COLO668 (cell line): Measurements from ENCODE around the gene STRN3.
"Not testable (repeated sequence)": the region's sequence is repeated elsewhere in the genome, so short reads cannot be mapped to it uniquely, and the experiment has no call there.

Source experiments
- DNase-seq: peaks from one replicate; lab custom pipeline; 2025; ENCODE audit not compliant: unreplicated experiment; lab: John Stamatoyannopoulos, UW

Gene STRN3, protein sequence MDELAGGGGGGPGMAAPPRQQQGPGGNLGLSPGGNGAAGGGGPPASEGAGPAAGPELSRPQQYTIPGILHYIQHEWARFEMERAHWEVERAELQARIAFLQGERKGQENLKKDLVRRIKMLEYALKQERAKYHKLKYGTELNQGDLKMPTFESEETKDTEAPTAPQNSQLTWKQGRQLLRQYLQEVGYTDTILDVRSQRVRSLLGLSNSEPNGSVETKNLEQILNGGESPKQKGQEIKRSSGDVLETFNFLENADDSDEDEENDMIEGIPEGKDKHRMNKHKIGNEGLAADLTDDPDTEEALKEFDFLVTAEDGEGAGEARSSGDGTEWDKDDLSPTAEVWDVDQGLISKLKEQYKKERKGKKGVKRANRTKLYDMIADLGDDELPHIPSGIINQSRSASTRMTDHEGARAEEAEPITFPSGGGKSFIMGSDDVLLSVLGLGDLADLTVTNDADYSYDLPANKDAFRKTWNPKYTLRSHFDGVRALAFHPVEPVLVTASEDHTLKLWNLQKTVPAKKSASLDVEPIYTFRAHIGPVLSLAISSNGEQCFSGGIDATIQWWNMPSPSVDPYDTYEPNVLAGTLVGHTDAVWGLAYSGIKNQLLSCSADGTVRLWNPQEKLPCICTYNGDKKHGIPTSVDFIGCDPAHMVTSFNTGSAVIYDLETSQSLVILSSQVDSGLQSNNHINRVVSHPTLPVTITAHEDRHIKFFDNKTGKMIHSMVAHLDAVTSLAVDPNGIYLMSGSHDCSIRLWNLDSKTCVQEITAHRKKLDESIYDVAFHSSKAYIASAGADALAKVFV

DNA sequence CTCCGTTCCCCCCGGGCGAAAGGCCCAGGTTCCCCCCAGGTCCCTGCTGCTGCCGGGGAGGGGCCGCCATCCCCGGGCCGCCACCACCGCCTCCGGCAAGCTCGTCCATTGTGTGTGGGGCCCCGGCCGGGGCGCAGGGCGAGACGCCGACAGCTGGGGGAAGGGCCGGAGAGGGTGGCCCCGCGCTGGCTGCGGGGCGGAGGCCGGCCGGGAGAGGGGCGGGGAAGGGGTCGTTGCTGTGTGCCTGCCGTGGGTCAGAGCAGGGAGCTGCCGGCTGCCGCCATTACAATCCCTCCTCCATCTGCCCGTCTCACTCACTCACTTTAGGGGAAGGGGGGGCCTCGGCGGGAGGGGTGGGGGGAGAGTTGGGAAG, at the start of gene STRN3:
TSS of gene STRN3 (minus strand) at position 303 of the 373 bp plus-strand sequence. CDS start at position 109, 194 bp downstream.
- DNase-seq = no peak

DNA sequence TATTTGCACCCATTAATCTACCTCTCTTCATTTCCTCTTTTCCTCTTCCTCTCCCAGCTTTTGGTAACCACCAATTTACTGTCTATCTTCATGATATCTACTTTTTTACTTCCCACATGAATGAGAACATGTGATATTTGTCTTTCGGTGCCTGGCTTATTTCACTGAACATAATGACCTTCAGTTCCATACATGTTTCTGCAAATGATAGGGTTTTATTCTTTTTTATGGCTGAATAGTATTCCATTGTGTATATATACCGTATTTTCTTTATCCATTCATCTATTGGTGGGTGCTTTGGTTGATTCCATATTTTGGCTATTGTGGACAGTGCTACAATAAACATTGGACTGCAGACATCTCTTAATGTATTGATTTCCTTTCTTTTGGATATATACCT, 49.0 kb upstream of the STRN3 start:
- no peak for DNase-seq

DNA sequence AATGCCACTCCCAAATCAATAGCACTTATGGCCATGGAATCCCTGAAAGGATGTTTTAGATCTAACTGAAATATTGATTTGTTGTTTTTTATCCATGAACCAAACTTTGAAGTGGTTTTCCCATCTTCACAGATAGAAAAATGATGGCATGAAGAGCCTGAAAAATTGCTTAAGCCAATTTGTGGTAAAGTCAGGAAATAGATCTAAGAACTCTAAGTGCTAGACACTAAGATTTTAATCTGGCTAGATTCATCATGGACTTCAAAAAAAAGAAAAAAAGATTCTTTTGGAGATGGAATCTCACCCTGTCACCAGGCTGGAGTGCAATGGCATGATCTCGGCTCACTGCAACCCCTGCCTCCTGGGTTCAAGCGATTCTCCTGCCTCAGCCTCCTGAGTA, 45.0 kb upstream of the STRN3 start:
- DNase-seq = no peak

DNA sequence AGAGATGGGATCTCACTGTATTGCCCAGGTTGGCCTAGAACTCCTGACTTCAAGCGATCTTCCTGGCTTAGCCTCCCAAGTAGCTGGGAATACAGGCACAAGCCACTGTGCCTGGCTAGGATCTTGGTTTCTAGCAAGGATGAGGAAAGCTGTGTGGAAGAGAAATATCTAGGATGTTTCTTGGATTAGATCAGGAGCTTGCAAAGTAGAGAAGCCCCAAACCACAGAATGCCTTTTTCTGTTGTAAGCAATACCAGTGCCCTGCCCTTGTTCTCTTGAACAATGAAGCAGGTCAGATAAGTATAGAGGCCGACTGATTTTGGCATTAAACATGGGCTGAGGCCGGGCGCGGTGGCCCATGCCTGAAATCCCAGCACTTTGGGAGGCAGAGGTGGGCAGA, 44.3 kb upstream of the STRN3 start:
- DNase-seq = no peak

DNA sequence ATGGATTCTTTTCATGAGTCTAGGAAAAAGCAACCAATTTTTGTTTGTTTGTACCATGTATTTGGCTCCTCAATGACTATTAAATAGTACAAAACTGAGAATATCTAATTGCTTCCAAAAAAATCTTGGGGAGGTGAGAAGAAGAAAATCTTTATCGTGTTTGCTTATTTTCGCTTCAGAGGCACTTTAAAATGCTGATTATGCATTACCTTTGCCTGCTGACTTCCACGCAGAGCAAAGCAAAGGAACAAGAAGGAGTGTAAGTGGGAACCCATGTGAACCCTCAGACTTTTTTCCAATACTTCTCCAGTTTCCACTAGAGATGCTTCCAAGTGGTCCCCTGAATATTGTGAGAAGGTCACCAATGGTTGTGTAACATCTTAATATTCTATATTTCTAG, 43.2 kb upstream of the STRN3 start:
- no peak for DNase-seq

DNA sequence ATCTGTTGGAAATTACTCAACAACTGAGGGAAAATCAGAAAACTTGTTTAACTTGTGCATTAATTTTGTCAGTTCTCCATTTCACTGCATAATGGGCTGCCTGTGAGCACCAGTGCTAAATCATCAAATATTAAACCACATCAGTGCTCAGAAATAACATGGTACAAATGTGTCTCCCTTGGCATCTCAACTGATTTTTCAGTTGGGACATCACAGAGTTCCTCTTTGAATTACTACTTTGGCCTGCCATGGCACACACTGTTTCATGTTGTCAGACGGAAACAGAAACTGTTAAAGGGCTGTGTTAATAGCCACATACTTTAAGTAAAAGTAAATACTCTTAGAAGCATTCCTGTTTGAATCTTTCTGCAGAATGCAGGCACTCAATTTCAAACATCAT, 42.1 kb upstream of the STRN3 start:
- DNase-seq = no peak

DNA sequence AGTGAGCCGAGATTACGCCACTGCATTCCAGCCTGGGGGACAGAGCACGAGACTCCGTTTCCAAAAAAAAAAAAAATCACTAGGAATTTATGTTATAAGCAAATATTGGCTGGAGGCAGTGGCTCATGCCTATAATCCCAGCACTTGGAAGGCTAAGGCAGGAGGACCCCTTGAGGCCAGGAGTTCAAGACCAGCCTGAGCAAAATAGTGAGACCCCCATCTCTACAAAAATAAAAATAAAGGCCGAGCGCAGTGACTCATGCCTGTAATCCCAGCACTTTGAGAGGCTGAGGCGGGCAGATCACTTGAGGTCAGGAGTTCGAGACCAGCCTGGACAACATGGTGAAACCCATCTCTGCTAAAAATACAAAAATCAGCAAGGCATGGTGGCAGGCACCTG, 36.7 kb upstream of the STRN3 start:
- not testable (repeated sequence) for DNase-seq

DNA sequence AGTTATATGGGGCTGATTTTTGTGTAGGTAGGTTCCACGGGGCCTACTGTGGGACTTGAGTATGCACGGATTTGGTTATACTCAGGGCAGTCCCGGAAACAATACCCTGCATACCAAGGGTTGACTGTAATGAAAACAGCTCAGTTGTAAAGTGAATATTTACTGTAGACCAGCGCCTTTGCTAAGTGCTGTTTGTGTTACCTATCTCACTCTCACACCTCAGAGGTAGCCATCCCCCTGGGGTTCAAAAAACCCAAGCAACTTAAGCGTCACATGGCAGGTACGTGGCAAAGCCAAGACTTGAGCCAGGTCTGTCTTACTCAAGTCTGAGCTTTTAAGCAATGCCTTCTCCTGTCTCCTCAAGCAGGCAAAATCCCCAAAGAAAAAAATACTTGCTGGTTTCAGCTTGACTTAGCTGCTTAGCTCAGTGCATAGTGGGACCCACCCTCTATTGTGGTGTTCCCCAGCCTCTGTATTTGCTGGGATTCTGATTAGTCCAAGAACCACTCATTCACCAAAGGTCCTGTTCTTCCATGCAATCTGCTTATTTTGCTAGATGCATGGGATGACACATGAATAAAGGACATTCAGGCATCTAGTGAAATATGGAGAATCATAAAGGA, 34.2 kb upstream of the STRN3 start:
- no peak for DNase-seq

DNA sequence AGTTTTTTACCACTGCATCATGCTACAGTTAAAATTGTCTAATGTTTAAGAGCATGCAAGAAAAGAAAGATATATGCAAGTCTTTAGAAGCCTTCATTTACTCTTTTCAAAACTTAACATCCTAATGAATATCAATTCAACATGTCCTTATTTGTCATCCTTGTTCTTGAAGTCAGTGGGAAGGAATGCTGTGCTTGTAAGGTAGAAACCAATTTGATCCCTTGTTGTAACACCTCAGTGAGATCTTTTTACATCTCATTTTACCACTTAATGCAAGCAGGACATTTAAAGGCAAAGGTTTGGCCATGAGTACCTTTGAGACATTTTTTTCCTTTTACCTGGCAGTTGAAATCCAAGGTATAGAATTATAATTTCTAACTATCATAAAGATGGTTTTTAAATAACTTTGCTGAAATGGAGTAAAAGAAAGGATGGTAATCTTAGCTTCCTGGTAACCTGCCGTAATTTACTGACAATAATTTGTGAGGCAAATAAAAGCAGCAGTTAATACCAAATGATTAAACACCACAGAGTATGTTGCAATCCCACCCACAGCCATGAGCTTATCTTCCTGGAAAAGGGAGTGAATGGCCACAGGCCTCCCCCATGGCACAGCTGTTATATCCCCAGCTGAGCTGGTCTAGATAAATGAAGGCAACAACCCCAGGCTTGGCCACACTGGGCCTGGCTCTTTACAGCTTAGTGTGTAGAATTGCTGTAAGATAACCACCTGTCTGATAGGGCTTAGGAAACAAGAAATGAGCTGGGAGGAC, 33.2 kb upstream of the STRN3 start:
- DNase-seq = no peak

DNA sequence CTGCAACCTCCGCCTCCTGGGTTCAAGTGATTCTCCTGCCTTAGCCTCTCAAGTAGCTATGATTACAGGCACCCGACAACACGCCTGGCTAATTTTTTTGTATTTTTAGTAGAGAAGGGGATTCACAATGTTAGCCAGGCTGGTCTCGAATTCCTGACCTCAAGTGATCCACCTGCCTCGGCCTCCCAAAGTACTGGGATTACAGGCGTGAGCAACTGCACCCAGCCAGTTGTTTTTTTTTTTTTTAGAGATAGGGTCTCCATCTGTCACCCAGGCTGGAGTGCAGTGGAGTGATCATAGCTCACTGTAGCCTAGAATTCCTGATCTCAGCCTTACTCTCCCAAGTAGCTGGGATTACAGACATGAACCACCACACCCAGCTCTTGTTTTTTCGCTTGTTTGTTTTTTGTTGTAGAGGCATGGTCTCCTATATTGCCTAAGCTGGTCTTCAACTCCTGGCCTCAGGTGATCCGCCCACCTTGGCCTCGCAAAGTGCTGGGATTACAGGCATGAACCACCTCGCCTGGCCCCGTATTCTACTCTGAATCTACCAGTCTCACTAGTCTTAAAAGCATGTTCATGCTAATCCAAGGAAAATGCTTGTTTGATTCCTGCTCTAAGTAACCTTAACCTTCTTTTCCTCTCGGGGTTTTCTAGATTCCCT, 31.7 kb upstream of the STRN3 start:
- DNase-seq = no peak

DNA sequence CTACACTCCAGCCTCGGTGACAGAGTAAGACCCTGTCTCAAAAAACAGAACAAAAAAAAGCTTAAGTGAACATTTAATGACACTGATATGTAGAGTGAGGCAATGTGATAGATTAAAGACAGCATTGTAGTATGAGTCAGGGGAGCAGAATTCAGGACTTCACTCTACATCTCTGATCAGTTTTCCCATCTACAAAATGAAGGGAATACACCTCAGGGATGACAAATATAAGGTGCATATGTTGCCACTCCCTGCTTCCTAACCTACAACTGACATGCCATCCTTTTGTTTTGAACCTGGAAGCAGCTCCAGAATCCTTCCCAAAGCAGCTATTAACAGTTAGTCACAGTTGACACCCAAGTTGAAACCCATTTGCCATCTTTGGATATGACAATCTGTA, 30.9 kb upstream of the STRN3 start:
- no peak for DNase-seq

DNA sequence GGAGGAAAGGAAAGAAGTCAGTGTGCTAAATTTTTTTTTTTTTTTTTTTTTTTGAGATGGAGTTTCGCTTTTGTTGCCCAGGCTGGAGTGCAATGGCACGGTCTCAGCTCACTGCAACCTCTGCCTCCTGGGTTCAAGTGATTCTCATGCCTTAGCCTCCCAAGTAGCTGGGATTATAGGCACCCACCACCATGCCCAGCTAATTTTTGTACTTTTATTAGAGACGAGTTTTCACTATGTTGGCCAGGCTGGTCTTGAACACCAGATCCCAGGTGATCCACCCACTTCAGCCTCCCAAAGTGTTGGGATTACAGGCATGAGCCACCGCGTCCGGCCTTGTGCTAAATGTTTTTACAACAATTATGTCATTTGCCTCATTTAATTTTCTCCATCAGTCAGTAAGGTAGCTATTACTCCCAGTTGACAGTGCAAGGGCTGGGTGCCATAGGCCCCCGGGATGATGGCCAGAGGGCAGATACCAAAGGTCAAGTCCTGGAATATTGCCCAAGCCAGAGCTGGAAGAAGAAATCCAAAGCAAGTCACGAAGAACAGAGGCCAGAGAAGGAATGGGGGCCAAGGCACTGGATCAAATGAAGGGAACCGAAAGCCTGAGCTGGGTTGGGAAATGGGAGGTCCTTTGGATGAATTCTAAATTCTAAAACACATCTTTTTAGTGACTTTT, 26.9 kb upstream of the STRN3 start:
- DNase-seq = not testable (repeated sequence)

DNA sequence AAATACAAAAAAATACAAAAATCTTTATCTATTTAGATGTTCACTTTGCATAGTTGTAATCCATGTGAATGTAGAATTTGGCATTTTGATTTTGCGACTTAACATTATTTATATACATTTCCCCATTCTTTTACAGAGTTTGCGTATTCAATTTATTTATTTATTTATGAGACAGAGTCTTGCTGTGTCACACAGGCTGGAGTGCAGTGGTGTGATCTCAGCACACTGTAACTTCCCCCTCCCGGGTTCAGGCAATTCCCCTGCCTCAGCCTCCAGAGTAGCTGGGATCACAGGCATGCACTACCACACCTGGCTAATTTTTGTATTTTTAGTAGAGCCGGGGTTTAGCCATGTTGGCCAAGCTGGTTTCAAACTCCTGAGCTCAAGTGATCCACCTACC, 25.3 kb upstream of the STRN3 start:
- no peak for DNase-seq

DNA sequence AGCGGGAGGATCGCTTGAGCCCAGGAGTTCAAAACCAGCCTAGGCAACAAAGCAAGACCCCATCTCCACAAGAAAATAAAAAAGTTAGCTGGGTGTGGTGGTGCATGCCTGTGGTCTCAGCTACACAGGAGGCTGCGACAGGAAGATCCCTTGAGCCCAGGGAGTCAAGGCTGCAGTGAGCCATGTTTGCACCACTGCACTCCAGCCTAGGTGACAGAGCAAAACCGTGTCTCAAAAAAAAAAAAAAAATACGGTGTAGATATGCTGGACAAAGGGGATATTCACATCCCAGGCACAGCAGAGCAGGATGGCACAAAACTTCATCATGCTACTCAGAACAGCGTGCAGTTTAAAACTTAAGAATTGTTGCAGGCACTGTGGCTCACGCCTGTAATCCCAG, 24.8 kb upstream of the STRN3 start:
- DNase-seq = no peak

DNA sequence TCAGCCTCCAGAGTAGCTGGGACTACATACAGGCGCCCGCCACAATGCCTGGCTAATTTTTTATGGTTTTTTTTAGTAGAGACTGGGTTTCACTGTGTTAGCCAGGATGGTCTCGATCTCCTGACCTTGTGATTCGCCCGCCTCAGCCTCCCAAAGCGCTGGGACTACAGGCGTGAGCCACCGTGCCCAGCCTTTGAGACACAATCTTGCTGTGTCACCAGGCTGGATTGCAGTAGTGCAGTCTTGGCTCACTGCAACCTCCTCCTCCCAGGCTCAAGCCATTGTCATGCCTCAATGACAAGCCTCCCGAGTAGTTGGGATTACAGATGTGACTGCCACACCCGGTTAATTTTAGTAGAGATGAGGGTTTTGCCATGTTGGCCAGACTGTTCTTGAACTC, 21.3 kb upstream of the STRN3 start:
- DNase-seq = no peak

DNA sequence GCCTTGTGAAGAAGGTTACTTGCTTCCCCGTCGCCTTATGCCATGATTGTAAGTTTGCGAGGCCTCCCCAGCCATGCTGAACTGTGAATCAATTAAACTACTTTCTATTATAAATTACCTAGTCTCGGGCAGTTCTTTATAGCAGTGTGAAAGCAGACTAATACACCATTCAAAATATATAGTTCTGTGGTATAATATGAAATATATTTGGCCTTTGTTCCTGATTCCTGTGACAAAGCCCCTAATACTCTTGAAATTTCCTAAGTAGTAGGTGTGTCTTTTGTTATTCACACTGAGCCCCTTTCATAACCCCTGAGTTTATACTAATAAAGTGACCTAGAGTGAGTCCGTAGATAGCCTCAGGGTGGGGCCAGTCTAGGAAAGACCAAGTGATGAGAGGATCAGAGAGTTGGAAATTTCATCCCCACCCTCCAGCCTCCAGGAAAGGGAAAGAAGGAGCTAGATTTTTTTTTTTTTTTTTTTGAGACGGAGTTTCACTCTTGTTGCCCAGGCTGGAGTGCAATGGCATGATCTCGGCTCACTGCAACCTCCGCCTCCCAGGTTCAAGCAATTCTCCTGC, 19.4 kb upstream of the STRN3 start:
- DNase-seq = no peak

DNA sequence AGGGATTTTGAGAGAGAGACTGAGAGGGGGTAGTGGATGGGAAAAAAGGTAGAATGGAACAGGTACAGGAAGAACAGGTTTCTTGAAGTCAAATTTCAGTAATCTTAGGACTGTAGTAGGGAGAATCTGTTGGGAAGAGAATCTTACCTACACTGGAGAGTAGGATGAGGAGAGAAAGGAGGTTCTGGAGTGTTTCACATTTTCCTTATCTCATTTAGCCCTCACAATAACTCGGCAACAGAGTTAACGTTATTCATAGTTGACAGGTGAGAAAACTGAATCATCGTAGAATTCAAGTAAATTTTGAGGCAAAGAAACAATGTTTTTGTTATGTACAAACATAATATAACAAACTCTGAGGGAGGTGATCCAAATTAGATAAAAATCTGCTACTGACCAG, 17.2 kb upstream of the STRN3 start:
- no peak for DNase-seq

DNA sequence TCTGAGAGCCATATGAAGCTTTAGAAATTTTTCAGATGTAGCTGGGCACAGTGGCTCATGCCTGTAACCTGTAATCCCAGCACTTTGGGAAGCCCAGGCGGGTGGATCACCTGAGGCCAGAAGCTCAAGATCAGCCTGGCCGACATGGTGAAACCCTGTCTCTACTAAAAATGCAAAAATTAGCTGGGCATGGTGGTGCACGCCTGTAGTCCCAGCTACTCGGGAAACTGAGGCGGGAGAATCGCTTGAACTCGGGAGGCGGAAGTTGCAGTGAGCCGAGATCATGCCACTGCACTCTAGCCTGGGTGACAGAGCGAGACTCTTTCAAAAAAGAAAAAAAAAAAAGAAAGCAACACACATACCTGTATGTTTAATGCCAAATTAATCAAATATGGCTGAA, 16.7 kb upstream of the STRN3 start:
- DNase-seq = not testable (repeated sequence)

DNA sequence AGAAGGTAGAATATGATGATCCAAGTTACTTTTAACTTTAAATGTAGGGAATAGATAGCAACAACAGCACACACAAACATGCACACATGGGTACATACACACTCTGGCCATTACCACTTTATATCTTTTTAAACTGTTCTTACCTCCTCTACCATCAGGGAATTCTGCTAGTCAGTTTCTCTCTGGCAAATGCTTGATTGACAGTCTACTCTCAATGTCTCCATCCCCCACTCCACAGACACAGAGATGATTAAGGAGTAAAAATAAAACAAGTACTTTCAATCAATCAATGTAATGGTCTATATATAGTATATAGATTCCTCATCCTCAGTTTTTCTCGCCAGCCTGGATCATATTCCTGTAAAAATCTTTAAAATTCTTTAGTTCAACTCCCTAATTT, 16.1 kb upstream of the STRN3 start:
- DNase-seq = no peak
